HFFc6 (cell line): ENCODE measurements around the gene SYNPO2. TPM values are rescaled to one million over a fixed set of nuclear protein-coding genes. Genes with fewer than 3 reads are reported as not detected.

Experiments used
- DNase-seq: peaks from one replicate; pipeline ENCODE4 v3.0.0-alpha.2; 2018
- H3K27ac Mint-ChIP-seq: 2 replicates; pipeline ENCODE4 v1.8.0; 2020; ENCODE audit warnings: mild to moderate bottlenecking, mixed read lengths
- H3K27me3 Mint-ChIP-seq: 2 replicates; pipeline ENCODE4 v1.8.0; 2021; ENCODE audit warnings: mild to moderate bottlenecking, moderate library complexity, mixed read lengths; ENCODE audit not compliant: insufficient read depth
- H3K36me3 Mint-ChIP-seq: 2 replicates; pipeline ENCODE4 v1.8.0; 2021; ENCODE audit warnings: low read depth, mixed read lengths
- H3K4me1 Mint-ChIP-seq: 2 replicates; pipeline ENCODE4 v1.8.0; 2020; ENCODE audit warnings: low read depth, mixed read lengths
- H3K4me3 Mint-ChIP-seq: 2 replicates; pipeline ENCODE4 v1.8.0; 2020; ENCODE audit warnings: mild to moderate bottlenecking, moderate library complexity, mixed read lengths
- H3K9me3 Mint-ChIP-seq: 2 replicates; pipeline ENCODE4 v1.8.0; 2020; ENCODE audit warnings: mild to moderate bottlenecking, mixed read lengths
- total RNA-seq, 6 experiments: library from RNA; stranded (reverse); fragmentation: NEBNext Ultra II Directional; extraction: Animal tissue kit (Norgen Biotek cat#: 25700); gene quantifications; 2 replicates in 1 of 6; 3 replicates in 5 of 6; pipeline ENCODE4 v1.2.3, GENCODE V29; 2021
- TF ChIP-seq, protein P1 (sequence below): fragments of 200-600 bp; sonication (generic); IDR thresholded peaks from 2 replicates; pipeline ENCODE4 v1.5.0; 2021; ENCODE audit warnings: antibody characterized with exemption, mild to moderate bottlenecking

SYNPO2 gene
- total RNA-seq, 6 experiments from 2014 or later: 11.6 to 36.7 (median 12.0) TPM

GRCh38 chr4:118857760-118858159, 30.9 kb upstream of the SYNPO2 start:
- no peak overlapping the region for H3K27ac Mint-ChIP-seq

GRCh38 chr4:118858779-118859178, 29.9 kb upstream of the SYNPO2 start:
- no peaks in the 10 kb centered on the region for H3K4me1 Mint-ChIP-seq
- H3K9me3 Mint-ChIP-seq: no peaks in the 10 kb centered on the region
- no peaks in the 10 kb centered on the region for H3K36me3 Mint-ChIP-seq
- H3K27me3 Mint-ChIP-seq: peaks cover 2% of the 10 kb centered on the region
- DNase-seq: no peak
- TF ChIP-seq, protein P1, sequence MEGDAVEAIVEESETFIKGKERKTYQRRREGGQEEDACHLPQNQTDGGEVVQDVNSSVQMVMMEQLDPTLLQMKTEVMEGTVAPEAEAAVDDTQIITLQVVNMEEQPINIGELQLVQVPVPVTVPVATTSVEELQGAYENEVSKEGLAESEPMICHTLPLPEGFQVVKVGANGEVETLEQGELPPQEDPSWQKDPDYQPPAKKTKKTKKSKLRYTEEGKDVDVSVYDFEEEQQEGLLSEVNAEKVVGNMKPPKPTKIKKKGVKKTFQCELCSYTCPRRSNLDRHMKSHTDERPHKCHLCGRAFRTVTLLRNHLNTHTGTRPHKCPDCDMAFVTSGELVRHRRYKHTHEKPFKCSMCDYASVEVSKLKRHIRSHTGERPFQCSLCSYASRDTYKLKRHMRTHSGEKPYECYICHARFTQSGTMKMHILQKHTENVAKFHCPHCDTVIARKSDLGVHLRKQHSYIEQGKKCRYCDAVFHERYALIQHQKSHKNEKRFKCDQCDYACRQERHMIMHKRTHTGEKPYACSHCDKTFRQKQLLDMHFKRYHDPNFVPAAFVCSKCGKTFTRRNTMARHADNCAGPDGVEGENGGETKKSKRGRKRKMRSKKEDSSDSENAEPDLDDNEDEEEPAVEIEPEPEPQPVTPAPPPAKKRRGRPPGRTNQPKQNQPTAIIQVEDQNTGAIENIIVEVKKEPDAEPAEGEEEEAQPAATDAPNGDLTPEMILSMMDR: no peak
- no peak overlapping the region for H3K4me3 Mint-ChIP-seq
- no peak overlapping the region for H3K27ac Mint-ChIP-seq

More at GRCh38 chr4:118857760-118858159, 30.9 kb upstream of the SYNPO2 start:
- Mint-ChIP-seq H3K27me3 (no peaks in the 10 kb centered on the region; the same call in none of the 2 replicates), H3K4me3 (no peak overlapping the region), H3K36me3 (no peaks in the 10 kb centered on the region), H3K9me3 (no peaks in the 10 kb centered on the region), H3K4me1 (no peaks in the 10 kb centered on the region)
- TF ChIP-seq, protein P1: no peak
- DNase-seq: no peak

- no peaks in the 10 kb centered on the region for H3K36me3 Mint-ChIP-seq
- no peak overlapping the region for H3K4me3 Mint-ChIP-seq
- no peak overlapping the region for H3K27ac Mint-ChIP-seq
- TF ChIP-seq, protein P1: peak; percentile 79
- peaks cover 2% of the 10 kb centered on the region for H3K27me3 Mint-ChIP-seq
- no peaks in the 10 kb centered on the region for H3K9me3 Mint-ChIP-seq
- H3K4me1 Mint-ChIP-seq: peaks cover 26% of the 10 kb centered on the region
- DNase-seq: peak; percentile 50
Measured at GRCh38 chr4:118865091-118865708, 23.5 kb upstream of the SYNPO2 start.

- no peaks in the 10 kb centered on the region for H3K9me3 Mint-ChIP-seq
- peaks cover 31% of the 10 kb centered on the region for H3K4me1 Mint-ChIP-seq
- H3K4me3 Mint-ChIP-seq: no peak overlapping the region
- DNase-seq: no peak
- TF ChIP-seq, protein P1: no peak
- no peaks in the 10 kb centered on the region for H3K36me3 Mint-ChIP-seq
- peaks cover 2% of the 10 kb centered on the region for H3K27me3 Mint-ChIP-seq
- H3K27ac Mint-ChIP-seq: no peak overlapping the region
Measured at GRCh38 chr4:118866442-118866841, 22.2 kb upstream of the SYNPO2 start.

GRCh38 chr4:118867311-118868067, 21.2 kb upstream of the SYNPO2 start:
- DNase-seq: no peak
- H3K27me3 Mint-ChIP-seq: peaks cover 2% of the 10 kb centered on the region; the same call in 1 of the 2 replicates
- H3K27ac Mint-ChIP-seq: no peak overlapping the region

More at GRCh38 chr4:118867311-118868067, 21.2 kb upstream of the SYNPO2 start:
- TF ChIP-seq, protein P1: no peak
- Mint-ChIP-seq H3K4me3 (no peak overlapping the region), H3K9me3 (no peaks in the 10 kb centered on the region), H3K36me3 (no peaks in the 10 kb centered on the region), H3K4me1 (peaks cover 31% of the 10 kb centered on the region)
